Subcutaneous abdominal adipose tissue (tissue), 5 donors: Measurements from ENCODE around the gene IL6R.

ENCODE experiments used
- H3K27ac ChIP-seq: one replicate; pipeline ENCODE4 v1.7.0; 2013; ENCODE audit warnings: low read depth, mild to moderate bottlenecking, inconsistent platforms, low read length, moderate library complexity
- H3K27me3 ChIP-seq, 5 donors: one replicate each; pipeline ENCODE4 v1.7.0; 2013; ENCODE audit warnings: low read length in 5 of 5, inconsistent platforms in 1 of 5; ENCODE audit not compliant: control insufficient read depth in 5 of 5, insufficient read depth in 4 of 5
- H3K36me3 ChIP-seq, 5 donors: one replicate each; pipeline ENCODE4 v1.7.0; 2013; ENCODE audit warnings: low read length in 5 of 5; ENCODE audit not compliant: control insufficient read depth in 5 of 5, insufficient read depth in 5 of 5
- H3K4me1 ChIP-seq, 5 donors: one replicate each; pipeline ENCODE4 v1.7.0; 2013; ENCODE audit warnings: low read length in 5 of 5, mild to moderate bottlenecking in 3 of 5, moderate library complexity in 1 of 5; ENCODE audit not compliant: control insufficient read depth in 5 of 5, insufficient read depth in 5 of 5
- H3K4me3 ChIP-seq, 5 donors: one replicate each; pipeline ENCODE4 v1.7.0; 2013; ENCODE audit warnings: low read length in 5 of 5, low read depth in 1 of 5
- H3K9ac ChIP-seq, 5 donors: one replicate each; pipeline ENCODE4 v1.7.0; 2013; ENCODE audit warnings: low read length in 5 of 5, mild to moderate bottlenecking in 4 of 5, moderate library complexity in 3 of 5
- H3K9me3 ChIP-seq, 5 donors: one replicate each; pipeline ENCODE4 v1.7.0; 2013; ENCODE audit warnings: low read length in 5 of 5; ENCODE audit not compliant: control insufficient read depth in 5 of 5
- donor health status: healthy.
- donor health status: healthy.
- donor health status: healthy.
- donor health status: healthy.
- donor health status: healthy.

The IL6R gene

GRCh38 chr1:154460695-154461260, 55.6 kb downstream of the IL6R start:
- H3K9ac ChIP-seq: no peak overlapping the region
- H3K27me3 ChIP-seq: no peaks in the 10 kb centered on the region
- no peak overlapping the region for H3K27ac ChIP-seq
- H3K4me3 ChIP-seq: no peak overlapping the region
- H3K4me1 ChIP-seq: peaks cover 0 to 23% (median 16%) of the 10 kb centered on the region in 5 donors
- H3K9me3 ChIP-seq: no peaks in the 10 kb centered on the region
- H3K36me3 ChIP-seq: peaks cover 0 to 43% (median 13%) of the 10 kb centered on the region in 5 donors

- H3K9ac ChIP-seq: no peak overlapping the region
- no peaks in the 10 kb centered on the region for H3K9me3 ChIP-seq
- peaks cover 4 to 32% (median 25%) of the 10 kb centered on the region in 5 donors for H3K4me1 ChIP-seq
- peaks cover 0 to 31% (median 13%) of the 10 kb centered on the region in 5 donors for H3K36me3 ChIP-seq
- peak overlapping the region; percentile 62 for H3K27ac ChIP-seq
- no peak overlapping the region for H3K4me3 ChIP-seq
- H3K27me3 ChIP-seq: no peaks in the 10 kb centered on the region
Measured at GRCh38 chr1:154463512-154463990, 58.4 kb downstream of the IL6R start.

GRCh38 chr1:154465621-154466195, 60.6 kb downstream of the IL6R start:
- peak overlapping the region in 1 of 5 donors; percentile 12 for H3K9ac ChIP-seq
- peaks cover 4 to 32% (median 25%) of the 10 kb centered on the region in 5 donors for H3K4me1 ChIP-seq
- peaks cover 0 to 35% (median 21%) of the 10 kb centered on the region in 5 donors for H3K36me3 ChIP-seq

GRCh38 chr1:154466206-154466605, 61.1 kb downstream of the IL6R start:
- Histone ChIP-seq H3K9me3 (no peaks in the 10 kb centered on the region), H3K4me3 (no peak overlapping the region), H3K9ac (peak overlapping the region in 1 of 5 donors; percentile 12), H3K4me1 (peaks cover 4 to 32% (median 25%) of the 10 kb centered on the region in 5 donors), H3K27me3 (no peaks in the 10 kb centered on the region), H3K27ac (peak overlapping the region; percentile 30), H3K36me3 (peaks cover 0 to 30% (median 21%) of the 10 kb centered on the region in 5 donors)

More at GRCh38 chr1:154465621-154466195, 60.6 kb downstream of the IL6R start:
- Histone ChIP-seq H3K9me3 (no peaks in the 10 kb centered on the region), H3K27ac (no peak overlapping the region), H3K27me3 (no peaks in the 10 kb centered on the region), H3K4me3 (no peak overlapping the region)

- Histone ChIP-seq H3K36me3 (peaks cover 0 to 30% (median 21%) of the 10 kb centered on the region in 5 donors), H3K27ac (no peak overlapping the region)
Measured at GRCh38 chr1:154466921-154467417, 61.8 kb downstream of the IL6R start.

GRCh38 chr1:154467434-154468102, 62.4 kb downstream of the IL6R start:
- H3K27ac ChIP-seq: no peak overlapping the region
- H3K27me3 ChIP-seq: no peaks in the 10 kb centered on the region
- H3K9me3 ChIP-seq: no peaks in the 10 kb centered on the region
- peaks cover 4 to 32% (median 23%) of the 10 kb centered on the region in 5 donors for H3K4me1 ChIP-seq
- peaks cover 0 to 36% (median 25%) of the 10 kb centered on the region in 5 donors for H3K36me3 ChIP-seq
- no peak overlapping the region for H3K4me3 ChIP-seq
- no peak overlapping the region for H3K9ac ChIP-seq

More at GRCh38 chr1:154466921-154467417, 61.8 kb downstream of the IL6R start:
- Histone ChIP-seq H3K9ac (peak overlapping the region in 2 of 5 donors; percentile 4 to 40), H3K9me3 (no peaks in the 10 kb centered on the region), H3K4me3 (no peak overlapping the region), H3K4me1 (peaks cover 4 to 32% (median 25%) of the 10 kb centered on the region in 5 donors), H3K27me3 (no peaks in the 10 kb centered on the region)

- Histone ChIP-seq H3K27ac (no peak overlapping the region), H3K9ac (no peak overlapping the region), H3K4me3 (no peak overlapping the region), H3K27me3 (no peaks in the 10 kb centered on the region), H3K4me1 (peaks cover 4 to 24% (median 13%) of the 10 kb centered on the region in 5 donors), H3K36me3 (peaks cover 0 to 36% (median 25%) of the 10 kb centered on the region in 5 donors), H3K9me3 (no peaks in the 10 kb centered on the region)
Measured at GRCh38 chr1:154468535-154469250, 63.5 kb downstream of the IL6R start.

- Histone ChIP-seq H3K27ac (no peak overlapping the region), H3K9ac (no peak overlapping the region), H3K4me1 (peaks cover 4 to 26% (median 11%) of the 10 kb centered on the region in 5 donors)
Measured at GRCh38 chr1:154469844-154470560, 64.9 kb downstream of the IL6R start.

GRCh38 chr1:154471304-154471703, 66.2 kb downstream of the IL6R start:
- Histone ChIP-seq H3K4me1 (peaks cover under 1 to 15% (median 5%) of the 10 kb centered on the region in 5 donors), H3K27me3 (no peaks in the 10 kb centered on the region), H3K27ac (no peak overlapping the region), H3K9ac (no peak overlapping the region), H3K9me3 (no peaks in the 10 kb centered on the region), H3K36me3 (peaks cover 0 to 25% (median 14%) of the 10 kb centered on the region in 5 donors), H3K4me3 (no peak overlapping the region)

More at GRCh38 chr1:154469844-154470560, 64.9 kb downstream of the IL6R start:
- H3K27me3 ChIP-seq: no peaks in the 10 kb centered on the region
- no peaks in the 10 kb centered on the region for H3K9me3 ChIP-seq
- H3K4me3 ChIP-seq: no peak overlapping the region
- H3K36me3 ChIP-seq: peaks cover 0 to 31% (median 25%) of the 10 kb centered on the region in 5 donors
